HFF-Myc (cell line): ENCODE results near the gene DVL3.

Experiments used
- DNase-seq: peaks from one replicate; pipeline ENCODE4 v3.0.0-alpha.2; 2011; ENCODE audit warnings: low read depth; ENCODE audit errors: extremely low read depth
- H3K4me3 ChIP-seq: replicated peaks from 2 replicates; pipeline ENCODE4 v1.5.1; 2011; ENCODE audit warnings: low read depth, mild to moderate bottlenecking, control low read depth, low read length
- TF ChIP-seq, protein P1 (sequence below): IDR thresholded peaks from 2 replicates; pipeline ENCODE4 v1.5.1; 2012; ENCODE audit warnings: mild to moderate bottlenecking, low read depth, low read length, control low read depth; ENCODE audit errors: missing control alignments

DVL3 gene

GRCh38 chr3:184142199-184142598, 13.0 kb upstream of the DVL3 start:
- no peak for DNase-seq

GRCh38 chr3:184143327-184143726, 11.8 kb upstream of the DVL3 start:
- H3K4me3 ChIP-seq, result no peak overlapping the region
- DNase-seq, result no peak
- TF ChIP-seq, protein P1, sequence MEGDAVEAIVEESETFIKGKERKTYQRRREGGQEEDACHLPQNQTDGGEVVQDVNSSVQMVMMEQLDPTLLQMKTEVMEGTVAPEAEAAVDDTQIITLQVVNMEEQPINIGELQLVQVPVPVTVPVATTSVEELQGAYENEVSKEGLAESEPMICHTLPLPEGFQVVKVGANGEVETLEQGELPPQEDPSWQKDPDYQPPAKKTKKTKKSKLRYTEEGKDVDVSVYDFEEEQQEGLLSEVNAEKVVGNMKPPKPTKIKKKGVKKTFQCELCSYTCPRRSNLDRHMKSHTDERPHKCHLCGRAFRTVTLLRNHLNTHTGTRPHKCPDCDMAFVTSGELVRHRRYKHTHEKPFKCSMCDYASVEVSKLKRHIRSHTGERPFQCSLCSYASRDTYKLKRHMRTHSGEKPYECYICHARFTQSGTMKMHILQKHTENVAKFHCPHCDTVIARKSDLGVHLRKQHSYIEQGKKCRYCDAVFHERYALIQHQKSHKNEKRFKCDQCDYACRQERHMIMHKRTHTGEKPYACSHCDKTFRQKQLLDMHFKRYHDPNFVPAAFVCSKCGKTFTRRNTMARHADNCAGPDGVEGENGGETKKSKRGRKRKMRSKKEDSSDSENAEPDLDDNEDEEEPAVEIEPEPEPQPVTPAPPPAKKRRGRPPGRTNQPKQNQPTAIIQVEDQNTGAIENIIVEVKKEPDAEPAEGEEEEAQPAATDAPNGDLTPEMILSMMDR, result no peak

More at GRCh38 chr3:184142199-184142598, 13.0 kb upstream of the DVL3 start:
- TF ChIP-seq, protein P1, result no peak
- H3K4me3 ChIP-seq, result no peak overlapping the region

DNA sequence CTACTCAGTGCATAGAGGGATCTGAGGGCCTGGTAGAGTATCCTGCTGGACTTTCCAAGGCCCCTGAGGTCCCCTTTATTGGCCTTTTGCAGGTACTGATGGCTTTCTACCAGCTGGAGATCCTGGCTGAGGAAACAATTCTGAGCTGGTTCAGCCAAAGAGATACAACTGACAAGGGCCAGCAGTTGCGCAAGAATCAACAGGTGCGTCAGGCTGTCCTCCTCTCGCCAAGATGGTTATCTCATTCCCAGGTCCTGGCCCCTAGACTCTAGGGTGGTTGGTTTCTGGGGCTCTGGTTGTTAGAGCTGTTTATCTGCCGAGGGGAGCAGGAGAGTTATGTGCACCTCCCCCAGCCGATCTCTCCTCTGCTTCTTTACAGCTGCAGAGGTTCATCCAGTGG, 10.7 kb upstream of the DVL3 start:
- no peak overlapping the region for H3K4me3 ChIP-seq
- TF ChIP-seq, protein P1, result no peak
- DNase-seq, result no peak

DNA sequence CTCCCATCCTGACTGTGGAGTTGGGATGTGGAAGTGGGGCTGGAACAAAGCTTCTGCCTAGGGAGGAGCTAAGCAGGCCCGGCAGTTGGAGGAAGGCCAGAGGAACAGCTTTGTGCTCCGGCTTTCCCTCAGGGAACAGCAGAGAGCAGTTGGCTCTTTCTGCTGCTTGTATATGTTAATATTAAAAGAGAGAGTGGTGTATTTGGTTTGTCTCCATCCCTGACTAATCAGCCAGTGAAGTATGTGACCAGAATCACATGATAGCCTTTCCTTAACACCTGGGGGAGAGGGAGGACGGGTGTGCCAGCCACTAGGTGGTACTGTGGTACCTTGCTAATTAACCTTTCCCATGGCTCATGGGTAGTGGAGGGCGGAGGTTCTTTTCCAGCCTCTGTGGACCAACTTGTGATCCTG, 10.1 kb upstream of the DVL3 start:
- DNase-seq, result no peak
- H3K4me3 ChIP-seq, result no peak overlapping the region
- TF ChIP-seq, protein P1, result peak; percentile 32

DNA sequence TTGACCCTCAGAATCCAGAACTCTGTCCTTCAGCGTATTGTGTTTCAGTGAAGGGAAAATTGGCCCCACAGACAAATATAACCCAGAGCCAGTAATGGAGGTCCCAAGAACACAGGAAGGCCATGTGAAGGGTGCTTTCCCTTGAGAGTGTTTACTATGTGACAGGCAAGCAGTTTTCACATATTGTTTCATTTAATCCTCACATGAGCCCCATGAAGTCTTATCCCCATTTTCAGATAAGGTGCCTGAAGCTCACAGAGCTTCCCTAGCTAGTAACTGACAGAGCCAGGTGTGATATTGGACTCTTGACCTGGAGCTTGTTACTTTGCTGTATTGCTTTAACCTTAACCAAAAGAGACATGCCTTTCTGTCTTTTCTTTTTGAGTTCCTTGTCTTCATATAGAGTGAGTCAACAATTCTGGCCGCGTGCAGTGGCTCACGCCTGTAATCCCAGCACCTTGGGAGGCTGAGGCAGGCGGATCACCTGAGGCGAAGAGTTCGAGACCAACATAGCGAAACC, 9.4 kb upstream of the DVL3 start:
- no peak for DNase-seq
- TF ChIP-seq, protein P1, result no peak
- no peak overlapping the region for H3K4me3 ChIP-seq

DNA sequence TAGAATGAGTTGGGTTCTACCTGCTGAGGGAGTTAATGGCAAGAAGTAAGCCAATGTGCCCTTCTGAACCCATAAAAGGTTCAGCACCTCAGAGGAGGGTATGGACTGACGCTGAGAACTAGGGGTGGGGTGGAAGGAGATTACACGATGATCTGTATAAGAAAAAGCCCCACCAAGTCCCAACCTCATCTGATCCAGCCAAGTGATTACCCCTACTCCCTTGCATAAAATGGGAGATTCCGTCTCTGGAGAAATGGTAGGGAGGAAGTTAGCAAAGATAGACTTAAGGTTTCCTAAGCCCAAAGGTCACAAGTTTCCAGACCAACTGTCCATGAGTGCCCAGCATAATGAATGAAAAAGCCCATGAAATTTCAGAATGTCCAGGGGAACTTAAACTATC, 7.1 kb upstream of the DVL3 start:
- DNase-seq, result no peak
- no peak overlapping the region for H3K4me3 ChIP-seq
- TF ChIP-seq, protein P1, result no peak

DNA sequence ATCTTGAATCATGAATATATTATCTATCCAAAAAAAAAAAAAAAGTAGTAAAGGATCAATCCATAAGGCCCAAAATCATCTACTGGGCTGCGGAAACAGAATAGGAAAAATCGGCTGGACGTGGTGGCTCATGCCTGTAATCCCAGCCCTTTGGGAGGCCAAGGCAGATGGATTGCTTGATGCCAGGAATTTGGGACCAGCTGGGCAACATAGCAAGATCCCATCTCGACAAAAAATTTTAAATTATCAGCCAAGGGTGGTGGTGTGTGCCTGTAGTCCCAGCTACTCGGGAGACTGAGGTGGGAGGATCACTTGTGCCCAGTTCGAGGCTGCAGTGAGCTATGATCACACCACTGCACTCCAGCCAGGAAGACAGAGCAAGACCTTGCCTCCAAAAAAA, 6.1 kb upstream of the DVL3 start:
- H3K4me3 ChIP-seq, result no peak overlapping the region
- no peak for DNase-seq
- TF ChIP-seq, protein P1, result no peak
